ENCODE results near the gene SLC4A4. TPM values are rescaled to one million over a fixed set of nuclear protein-coding genes. Genes with fewer than 3 reads are reported as not detected.

SLC4A4 gene
- total and polyA plus RNA-seq, 2 of the 13 experiments (the other 11 are each of a cell fraction or from before 2014, with no cell fraction given), result 0.01 TPM; not detected in 1

DNA sequence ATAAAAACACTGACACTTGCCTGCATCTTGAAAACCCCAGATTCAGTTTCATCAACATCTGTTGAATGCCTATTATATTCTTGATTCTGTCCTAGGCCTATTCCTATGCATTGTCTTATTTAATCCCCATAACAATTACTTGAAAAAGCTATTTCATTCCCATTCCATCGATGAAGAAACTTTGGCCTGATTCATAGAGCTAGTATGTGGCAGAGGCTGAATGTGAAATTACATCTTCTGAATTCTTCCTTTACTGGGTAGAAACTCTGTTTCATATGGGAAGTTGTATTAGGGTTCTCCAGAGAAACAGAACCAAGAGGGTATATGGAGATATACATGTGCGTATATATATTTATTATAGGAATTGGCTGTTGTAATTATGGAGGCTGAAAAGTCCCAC, 35.0 kb upstream of the SLC4A4 start:
- no peak for TF ChIP-seq ZNF878 (CRISPR knock-in tag; IDR thresholded peaks at IDR 0.05)
- no peak for TF ChIP-seq ZNF331 (CRISPR knock-in tag; IDR thresholded peaks at IDR 0.05)
- TF ChIP-seq CBX5 (CRISPR knock-in tag; IDR thresholded peaks at IDR 0.05; ENCODE audit: borderline replicate concordance), result no peak
- no peak for TF ChIP-seq TFDP2 (CRISPR knock-in tag; IDR thresholded peaks at IDR 0.05)
- TF ChIP-seq, protein P1, sequence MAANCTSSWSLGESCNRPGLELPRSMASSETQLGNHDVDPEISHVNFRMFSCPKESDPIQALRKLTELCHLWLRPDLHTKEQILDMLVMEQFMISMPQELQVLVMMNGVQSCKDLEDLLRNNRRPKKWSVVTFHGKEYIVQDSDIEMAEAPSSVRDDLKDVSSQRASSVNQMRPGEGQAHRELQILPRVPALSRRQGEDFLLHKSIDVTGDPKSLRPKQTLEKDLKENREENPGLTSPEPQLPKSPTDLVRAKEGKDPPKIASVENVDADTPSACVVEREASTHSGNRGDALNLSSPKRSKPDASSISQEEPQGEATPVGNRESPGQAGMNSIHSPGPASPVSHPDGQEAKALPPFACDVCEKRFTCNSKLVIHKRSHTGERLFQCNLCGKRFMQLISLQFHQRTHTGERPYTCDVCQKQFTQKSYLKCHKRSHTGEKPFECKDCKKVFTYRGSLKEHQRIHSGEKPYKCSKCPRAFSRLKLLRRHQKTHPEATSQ (CRISPR knock-in tag; IDR thresholded peaks at IDR 0.05; ENCODE audit: borderline replicate concordance), result no peak
- TF ChIP-seq CBX2 (IDR thresholded peaks at IDR 0.05; ENCODE audit: low read depth, low read length), result no peak
- no peak for TF ChIP-seq CBX2 (CRISPR knock-in tag; IDR thresholded peaks at IDR 0.05; ENCODE audit: low read depth)
- TF ChIP-seq MED8 (CRISPR knock-in tag; IDR thresholded peaks at IDR 0.05; ENCODE audit: insufficient replicate concordance), result no peak
- TF ChIP-seq MIXL1 (CRISPR knock-in tag; IDR thresholded peaks at IDR 0.05), result no peak
- TF ChIP-seq ZNF101 (CRISPR knock-in tag; IDR thresholded peaks at IDR 0.05; ENCODE audit: borderline replicate concordance, low read depth), result no peak
- TF ChIP-seq MYNN (CRISPR knock-in tag; IDR thresholded peaks at IDR 0.05; ENCODE audit: low read depth), result no peak
- TF ChIP-seq ZNF749 (CRISPR knock-in tag; IDR thresholded peaks at IDR 0.05; ENCODE audit: borderline replicate concordance), result no peak
- TF ChIP-seq TBX3 (IDR thresholded peaks at IDR 0.05; ENCODE audit: borderline replicate concordance), result no peak
- no peak for TF ChIP-seq ZNF430 (CRISPR knock-in tag; IDR thresholded peaks at IDR 0.05)
- no peak for TF ChIP-seq ELF1 (CRISPR knock-in tag; IDR thresholded peaks at IDR 0.05)
- TF ChIP-seq HOXA5 (CRISPR knock-in tag; IDR thresholded peaks at IDR 0.05), result no peak
- no peak for TF ChIP-seq MYC (CRISPR knock-in tag; IDR thresholded peaks at IDR 0.05; ENCODE audit: borderline replicate concordance)
- H3K36me3 ChIP-seq (replicated peaks in 1 of 2; ENCODE audit: control insufficient read depth in 1 of 2, insufficient read depth in 2 of 2, low read length in 2 of 2), result no peaks in the 10 kb centered on the region
- FAIRE-seq, result no peak
- in situ Hi-C loops (cut with HindIII; ENCODE audit: extremely low pct_ligation_motif_present, low pct_unique_long_range_greater_than_20kb) (no loop called here), intact Hi-C loops (cut with micrococcal nuclease; ENCODE audit: unreplicated experiment) (no loop called here)
- H3K9ac ChIP-seq (ENCODE audit: insufficient read depth, low read depth, low read length), result no peak overlapping the region
- no peaks in the 10 kb centered on the region for H4K20me1 ChIP-seq (ENCODE audit: insufficient read depth, low read length)
- H2AFZ ChIP-seq (ENCODE audit: low read length), result no peak overlapping the region
- H3K9me3 ChIP-seq (ENCODE audit: low read length), result no peaks in the 10 kb centered on the region
- H3K79me2 ChIP-seq (ENCODE audit: insufficient read depth, low read length), result no peaks in the 10 kb centered on the region
- no peak overlapping the region for H3K4me2 ChIP-seq (ENCODE audit: low read depth, low read length)
- POLR2A ChIA-PET, result no interaction called here
- 70% methylated on average over 2 of the region's 2 CpGs for WGBS (ENCODE audit: low lambda C conversion rate)
- H3K27ac ChIP-seq (ENCODE audit: extremely low read length, insufficient read depth, low read length), result no peak overlapping the region
- no peak for ATAC-seq
- CTCF ChIA-PET (ENCODE audit: low intra/inter-chr PET ratio, low total read pairs), result no interaction called here
- no peak overlapping the region for H3K4me3 ChIP-seq (replicated peaks in 1 of 3; ENCODE audit: insufficient read depth in 1 of 3, low read depth in 2 of 3, low read length in 3 of 3)
- H3K4me1 ChIP-seq (ENCODE audit: insufficient read depth, low read length), result no peaks in the 10 kb centered on the region
- no peak for DNase-seq (ENCODE audit: low spot score)
- no TSS peak for BruUV-seq (replicated peaks)
- no peaks in the 10 kb centered on the region for H3K27me3 ChIP-seq (ENCODE audit: control insufficient read depth in 1 of 2, insufficient read depth in 2 of 2, low read length in 2 of 2)

Measured in HepG2 (cell line).